ES-I3 (cell line): ENCODE results near the gene FPR2.

Experiments used
- H3K36me3 ChIP-seq: 2 replicates; pipeline ENCODE4 v1.6.1; 2013; ENCODE audit warnings: mild to moderate bottlenecking, low read length, control low read depth, moderate library complexity; ENCODE audit not compliant: insufficient read depth
- H3K4me1 ChIP-seq: 2 replicates; pipeline ENCODE4 v1.6.1; 2013; ENCODE audit warnings: mild to moderate bottlenecking, control low read depth, low read length; ENCODE audit not compliant: insufficient read depth
- H3K9ac ChIP-seq: 2 replicates; pipeline ENCODE4 v1.6.1; 2013; ENCODE audit warnings: low read depth, mild to moderate bottlenecking, low read length, moderate library complexity
- H3K9me3 ChIP-seq: 2 replicates; pipeline ENCODE4 v1.6.1; 2013; ENCODE audit warnings: mild to moderate bottlenecking, low read length, moderate library complexity; ENCODE audit not compliant: control insufficient read depth, insufficient read depth

Gene FPR2

GRCh38 chr19:51815043-51815442 is 54.1 kb downstream of the FPR2 start:
- no peak overlapping the region for H3K9ac ChIP-seq
- H3K9me3 ChIP-seq = 0 out of 2 replicates have a peak, but pooled peaks cover under 1% of the 10 kb centered on the region
- no peaks in the 10 kb centered on the region for H3K4me1 ChIP-seq
- H3K36me3 ChIP-seq = no peaks in the 10 kb centered on the region

- Histone ChIP-seq H3K9me3 (no peaks in the 10 kb centered on the region), H3K9ac (no peak overlapping the region), H3K36me3 (no peaks in the 10 kb centered on the region), H3K4me1 (no peaks in the 10 kb centered on the region)
Measured at GRCh38 chr19:51816711-51817110, 55.7 kb downstream of the FPR2 start.

- Histone ChIP-seq H3K36me3 (no peaks in the 10 kb centered on the region), H3K9ac (no peak overlapping the region), H3K4me1 (no peaks in the 10 kb centered on the region), H3K9me3 (no peaks in the 10 kb centered on the region)
Measured at GRCh38 chr19:51820011-51820410, 59.0 kb downstream of the FPR2 start.
